Activated naive CD4-positive, alpha-beta T cell treated with anti-CD3 and anti-CD28 coated beads, Interleukin-2, amount 50 U/mL, for 16 hours (primary cell): Measurements from ENCODE around the gene TGIF2.
"Not testable (repeated sequence)": the region's sequence is repeated elsewhere in the genome, so short reads cannot be mapped to it uniquely, and the experiment has no call there.

Source experiments
- DNase-seq: peaks from one replicate; pipeline ENCODE4 v3.0.0-alpha.2; 2020

The TGIF2 gene

GRCh38 chr20:36620917-36621316, 47.5 kb downstream of the TGIF2 start:
- no peak for DNase-seq

GRCh38 chr20:36623444-36623843, 50.0 kb downstream of the TGIF2 start:
- no peak for DNase-seq

GRCh38 chr20:36624068-36624943, 50.9 kb downstream of the TGIF2 start:
- no peak for DNase-seq

- DNase-seq = no peak
Observed at GRCh38 chr20:36624944-36625324, 51.5 kb downstream of the TGIF2 start.

- no peak for DNase-seq
Observed at GRCh38 chr20:36628076-36628475, 54.7 kb downstream of the TGIF2 start.

- peak; percentile 31 for DNase-seq
Observed at GRCh38 chr20:36629719-36630681, 56.6 kb downstream of the TGIF2 start.

- no peak for DNase-seq
Observed at GRCh38 chr20:36631646-36632045, 58.2 kb downstream of the TGIF2 start.

- no peak for DNase-seq
Observed at GRCh38 chr20:36632147-36632486, 58.7 kb downstream of the TGIF2 start.

GRCh38 chr20:36632487-36633284, 59.3 kb downstream of the TGIF2 start:
- DNase-seq = no peak

- DNase-seq = no peak
Observed at GRCh38 chr20:36633285-36633772, 59.9 kb downstream of the TGIF2 start.

GRCh38 chr20:36634342-36634741, 60.9 kb downstream of the TGIF2 start:
- no peak for DNase-seq

- not testable (repeated sequence) for DNase-seq
Observed at GRCh38 chr20:36638876-36639400, 65.5 kb downstream of the TGIF2 start.

GRCh38 chr20:36641506-36641843, 68.1 kb downstream of the TGIF2 start:
- DNase-seq = no peak

- DNase-seq = no peak
Observed at GRCh38 chr20:36642136-36642535, 68.7 kb downstream of the TGIF2 start.
